Stimulated activated CD4-positive, alpha-beta T cell treated with anti-CD3 and anti-CD28 coated beads, Interleukin-1b, Interleukin-23, amount 100 ng/mL, for 24 hours (primary cell): Measurements from ENCODE around the gene ATAT1.

Experiments
- DNase-seq, 4 experiments: peaks; one replicate each; pipeline ENCODE4 v3.0.0-alpha.2; 2020; ENCODE audit warnings: low read depth in 4 of 4, low spot score in 1 of 4

Gene ATAT1

GRCh38 chr6:30626484-30627366 lies at the start of gene ATAT1:
Gene ATAT1 (plus strand): TSS chr6:30626874.
- DNase-seq = peak; percentile 61 to 81 (median 78)

DNA sequence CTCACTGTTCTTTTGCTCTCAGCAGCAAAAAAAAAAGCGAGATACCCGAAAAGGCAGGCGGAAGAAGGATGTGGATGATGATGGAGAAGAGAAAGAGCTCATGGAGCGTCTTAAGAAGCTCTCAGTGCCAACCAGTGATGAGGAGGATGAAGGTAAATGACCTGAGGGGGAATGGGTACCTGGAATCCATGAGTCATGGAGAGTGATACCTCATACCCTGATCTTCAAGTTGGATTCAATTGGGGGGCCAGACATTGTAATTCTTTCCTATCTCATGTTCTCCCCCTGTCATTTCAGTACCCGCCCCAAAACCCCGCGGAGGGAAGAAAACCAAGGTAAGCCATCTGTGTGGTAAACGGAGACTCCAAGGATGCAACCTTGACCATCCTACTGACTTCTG lies 48.6 kb upstream of the ATAT1 start:
- no peak for DNase-seq

DNA sequence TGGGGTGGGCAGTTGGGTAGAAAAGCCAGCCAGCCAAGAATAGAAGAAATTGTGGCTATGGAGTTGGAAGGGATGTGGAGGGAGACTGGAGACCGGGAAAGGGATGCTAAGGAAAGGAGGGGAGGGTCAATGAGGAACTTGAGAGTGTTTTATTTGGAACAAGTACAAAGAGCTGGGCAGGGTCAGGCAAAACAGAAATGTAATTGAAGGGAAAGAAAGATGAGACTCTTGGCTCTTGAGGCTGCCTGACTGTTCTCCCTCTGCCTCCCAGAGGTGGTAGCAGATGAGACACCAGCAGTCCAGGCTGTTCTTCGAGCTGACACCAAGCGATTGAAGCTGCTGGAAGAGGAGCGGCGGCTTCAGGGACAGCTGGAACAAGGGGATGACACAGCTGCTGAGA lies 42.8 kb upstream of the ATAT1 start:
- DNase-seq = no peak

DNA sequence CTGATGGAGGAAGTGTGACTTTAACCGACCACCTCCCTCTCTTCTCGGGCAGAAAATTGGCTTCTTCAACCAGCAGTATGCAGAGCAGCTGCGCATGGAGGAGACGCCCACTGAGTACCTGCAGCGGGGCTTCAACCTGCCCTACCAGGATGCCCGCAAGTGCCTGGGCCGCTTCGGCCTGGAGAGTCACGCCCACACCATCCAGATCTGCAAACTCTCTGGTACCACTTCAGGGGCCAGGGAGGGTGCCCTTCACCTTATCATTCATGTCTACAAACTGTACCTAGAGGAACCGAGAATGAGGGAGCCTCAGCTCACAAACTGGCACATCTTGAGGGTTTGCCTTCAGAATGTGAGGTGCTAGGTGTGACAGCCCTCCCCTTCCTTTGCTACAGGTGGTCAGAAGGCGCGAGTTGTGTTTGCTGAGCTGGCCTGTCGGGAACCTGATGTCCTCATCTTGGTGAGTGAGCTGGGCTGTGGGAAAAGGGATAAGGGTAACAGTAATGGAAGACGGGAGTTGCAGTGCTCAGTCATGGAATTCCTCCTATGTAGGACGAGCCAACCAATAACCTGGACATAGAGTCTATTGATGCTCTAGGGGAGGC lies 36.8 kb upstream of the ATAT1 start:
- DNase-seq = no peak

GRCh38 chr6:30590509-30590908 lies 36.2 kb upstream of the ATAT1 start:
- DNase-seq = no peak

DNA sequence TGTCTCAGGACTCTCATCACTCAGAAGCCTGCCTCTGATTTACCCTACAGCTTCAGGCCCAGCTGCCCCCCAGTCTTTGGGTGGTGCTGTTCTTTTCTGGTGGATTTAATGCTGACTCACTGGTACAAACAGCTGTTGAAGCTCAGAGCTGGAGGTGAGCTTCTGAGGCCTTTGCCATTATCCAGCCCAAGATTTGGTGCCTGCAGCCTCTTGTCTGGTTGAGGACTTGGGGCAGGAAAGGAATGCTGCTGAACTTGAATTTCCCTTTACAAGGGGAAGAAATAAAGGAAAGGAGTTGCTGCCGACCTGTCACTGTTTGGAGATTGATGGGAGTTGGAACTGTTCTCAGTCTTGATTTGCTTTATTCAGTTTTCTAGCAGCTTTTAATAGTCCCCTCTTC lies 35.7 kb upstream of the ATAT1 start:
- no peak for DNase-seq

DNA sequence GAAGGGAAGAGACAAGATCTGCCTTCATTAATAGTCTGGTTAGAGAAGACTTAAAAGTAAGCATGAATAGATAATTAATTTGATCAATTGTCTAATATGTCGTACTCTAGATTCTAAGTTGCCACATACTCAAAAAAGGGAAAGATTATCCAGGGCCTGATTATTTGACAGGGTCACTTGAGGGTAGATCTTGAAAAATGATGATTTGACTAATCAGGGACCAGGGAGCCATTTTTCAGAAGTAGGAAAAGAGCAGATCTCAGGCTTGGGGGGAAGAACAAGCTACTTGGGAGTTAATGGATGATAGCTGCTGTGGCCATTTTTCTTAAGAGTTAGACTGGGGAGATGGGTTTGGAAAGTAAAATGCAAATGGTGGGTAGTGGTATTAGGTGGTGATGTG lies 34.4 kb upstream of the ATAT1 start:
- no peak for DNase-seq

GRCh38 chr6:30597315-30598144 lies 29.1 kb upstream of the ATAT1 start:
- DNase-seq = peak; percentile 61 to 74 (median 70)

GRCh38 chr6:30598912-30599624 lies 27.6 kb upstream of the ATAT1 start:
- DNase-seq = no peak

DNA sequence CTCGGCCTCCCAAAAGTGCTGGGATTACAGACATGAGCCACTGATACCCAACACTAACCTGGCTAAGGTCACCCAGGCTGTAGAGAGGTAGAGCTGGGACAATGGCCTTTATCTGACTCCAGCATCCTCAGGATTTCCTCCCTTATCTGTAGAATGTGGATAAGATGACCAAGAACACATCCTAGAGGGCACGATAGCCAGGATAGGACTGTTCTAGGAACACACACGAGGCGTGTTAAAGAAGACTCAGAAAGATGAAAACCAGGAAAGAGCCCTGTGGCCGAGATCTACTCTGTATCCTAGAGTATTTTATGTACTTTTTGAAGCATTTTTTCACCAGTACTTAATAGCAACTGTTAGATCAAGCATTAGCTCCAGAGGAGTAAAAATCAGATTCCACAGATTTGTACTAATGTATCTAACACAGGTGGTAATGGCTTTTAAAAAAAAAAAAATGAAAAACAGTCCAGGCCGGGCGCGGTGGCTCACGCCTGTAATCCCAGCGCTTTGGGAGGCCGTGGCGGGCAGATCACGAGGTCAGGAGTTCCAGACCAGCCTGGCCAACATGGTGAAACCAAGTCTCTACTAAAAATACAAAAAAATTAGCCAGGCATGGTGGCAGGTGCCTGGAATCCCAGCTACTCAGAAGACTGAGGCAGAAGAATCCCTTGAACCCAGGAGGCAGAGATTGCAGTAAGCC lies 26.9 kb upstream of the ATAT1 start:
- DNase-seq = no peak

DNA sequence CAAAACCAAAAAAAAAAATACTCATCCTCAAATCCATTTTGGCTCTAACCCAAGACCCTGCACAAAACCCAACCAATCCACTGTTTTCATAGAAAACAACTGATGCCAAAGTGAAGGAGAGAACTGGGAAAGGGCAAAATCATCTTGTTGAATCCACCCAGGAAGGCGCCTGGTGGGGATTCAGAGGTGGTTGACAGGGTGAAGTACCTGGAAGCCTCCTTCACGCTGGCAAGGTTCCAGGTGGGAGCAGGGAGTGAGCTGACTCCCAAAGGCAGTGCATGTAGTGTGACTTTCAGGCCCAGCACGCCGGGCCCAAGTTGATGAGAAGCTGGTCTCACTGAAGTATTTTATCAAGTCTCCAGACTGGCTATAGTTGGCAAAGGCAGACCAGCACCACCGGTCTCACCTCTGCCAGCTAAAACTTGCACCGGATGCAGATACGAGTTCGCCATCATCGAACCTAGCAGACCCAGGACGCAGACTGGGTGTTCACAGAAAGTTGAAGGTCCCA lies 26.2 kb upstream of the ATAT1 start:
- DNase-seq = no peak

DNA sequence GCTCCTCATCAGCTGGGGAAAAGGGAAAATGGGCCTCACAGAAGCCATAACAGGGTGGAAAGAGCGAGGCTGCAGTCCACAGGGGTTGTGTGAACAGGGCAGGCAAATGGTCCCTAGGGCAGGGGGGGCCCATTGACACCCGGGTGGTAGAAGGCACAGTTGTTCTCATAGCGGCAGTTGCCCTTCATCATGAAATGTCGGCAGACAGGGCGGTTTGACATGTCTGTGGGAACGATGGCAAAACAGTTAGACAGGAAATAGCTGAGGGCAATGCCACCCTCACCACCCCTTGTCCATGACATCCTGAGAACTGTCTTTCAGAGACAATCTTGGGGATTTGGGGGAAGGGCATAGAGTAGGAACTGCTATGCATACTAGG lies 25.2 kb upstream of the ATAT1 start:
- DNase-seq = no peak

GRCh38 chr6:30601815-30602641 lies 24.6 kb upstream of the ATAT1 start:
- no peak for DNase-seq

- no peak for DNase-seq
Measured at GRCh38 chr6:30603961-30604360, 22.7 kb upstream of the ATAT1 start.

DNA sequence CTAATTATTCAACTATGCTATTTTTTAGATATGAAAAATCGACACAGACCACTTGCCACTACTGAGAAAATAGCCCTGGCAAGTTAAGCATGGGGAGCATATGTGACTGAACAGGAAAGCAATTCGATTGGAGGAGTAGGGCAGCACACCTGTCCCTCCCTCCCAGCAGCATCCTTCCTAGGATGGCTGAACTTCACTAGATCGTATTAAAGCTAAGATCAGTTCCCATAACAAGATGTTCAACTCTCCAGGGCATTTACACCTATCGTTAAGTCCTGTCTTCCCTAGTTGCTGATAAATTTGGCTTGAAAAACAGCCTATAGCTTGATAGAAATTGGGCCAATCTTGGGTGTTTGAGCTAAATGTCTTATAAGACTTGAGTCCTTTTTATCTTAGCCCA lies 16.6 kb upstream of the ATAT1 start:
- no peak for DNase-seq

- no peak for DNase-seq
Measured at GRCh38 chr6:30611150-30611855, 15.4 kb upstream of the ATAT1 start.

GRCh38 chr6:30611856-30612194 lies 14.8 kb upstream of the ATAT1 start:
- DNase-seq = no peak

DNA sequence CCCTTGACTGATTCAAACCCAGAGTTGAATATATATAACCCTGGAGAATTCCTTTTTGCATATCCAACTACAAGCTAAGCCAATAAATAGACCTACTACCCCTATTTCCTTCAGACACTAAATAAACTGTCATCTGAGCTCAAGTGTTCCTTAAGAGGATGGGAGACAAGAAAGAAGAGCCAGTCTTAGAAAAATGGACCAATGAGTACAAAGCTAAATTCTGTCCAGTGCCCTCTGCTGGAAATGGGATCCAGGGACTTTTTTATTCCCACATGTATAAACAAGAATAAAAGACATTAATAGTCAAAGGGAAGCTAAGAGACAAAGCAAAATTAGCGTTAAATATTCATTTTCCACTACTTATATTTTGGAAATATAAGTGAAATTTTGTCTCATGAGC lies 14.5 kb upstream of the ATAT1 start:
- no peak for DNase-seq

- no peak for DNase-seq
Measured at GRCh38 chr6:30612687-30613248, 13.9 kb upstream of the ATAT1 start.
